Esophagus squamous epithelium (tissue), 5 donors: ENCODE measurements around the gene PRELID1. TPM values are rescaled to one million over a fixed set of nuclear protein-coding genes. Genes with fewer than 3 reads are reported as not detected.

Source experiments
- DNase-seq: peaks from one replicate; lab custom pipeline; 2025; lab: John Stamatoyannopoulos, UW
- H3K27ac ChIP-seq, 4 donors: fragments of 200-600 bp; sonication (generic); one replicate each; pipeline ENCODE4 v1.5.1; 2016 to 2019; ENCODE audit warnings: mild to moderate bottlenecking in 1 of 4
- H3K27me3 ChIP-seq, 4 donors: fragments of 200-600 bp; sonication (generic); 1 replicate in 3 of 4; 2 replicates in 1 of 4; pipeline versions ENCODE4 v1.5.1 to v1.6.0; 2017 to 2021; ENCODE audit warnings: antibody characterized with exemption in 1 of 4
- H3K36me3 ChIP-seq, 3 donors: fragments of 200-600 bp; sonication (generic); one replicate each; pipeline ENCODE4 v1.5.1; 2016 to 2019
- H3K4me1 ChIP-seq, 3 donors: fragments of 200-600 bp; sonication (generic); one replicate each; pipeline ENCODE4 v1.5.1; 2017 to 2019
- H3K4me3 ChIP-seq, 4 donors: fragments of 200-600 bp; sonication (generic); 1 replicate in 3 of 4; 2 replicates in 1 of 4; pipeline ENCODE4 v1.5.1; 2016 to 2019; ENCODE audit warnings: mild to moderate bottlenecking in 2 of 4, moderate library complexity in 1 of 4
- H3K9me3 ChIP-seq, 3 donors: fragments of 200-600 bp; sonication (generic); one replicate each; pipeline ENCODE4 v1.5.1; 2016 to 2019
- POLR2A ChIP-seq, 4 donors: fragments of 450-650 bp; IDR thresholded peaks; one replicate each; pipeline ENCODE4 v1.6.1; 2017; ENCODE audit warnings: antibody characterized with exemption in 4 of 4, mild to moderate bottlenecking in 4 of 4, moderate library complexity in 3 of 4
- WGBS, 2 donors: methylation state at CpG; one replicate each; pipeline ENCODE4 v1.1.5; 2018; 5-methylcytosine and 5-hydroxymethylcytosine counted together
- intact Hi-C: fragments of 100-400 bp; cut with DNase I; formaldehyde crosslinking; loops from one replicate; pipeline ENCODE4 v1.15.0; 2022
- total RNA-seq, 4 donors: library from RNA; depleted of rRNA; stranded (reverse); fragments of >200 nt; gene quantifications; one replicate each; pipeline ENCODE4 v1.1.0, GENCODE V29; 2016
- TF ChIP-seq, protein P1 (sequence below), 6 experiments: fragments of 450-650 bp in 4 of 6; fragments of 200-600 bp in 2 of 6; sonication (generic) in 2 of 6; IDR thresholded peaks; one replicate each; pipeline ENCODE4 v1.5.1; 2016 to 2019; ENCODE audit warnings: antibody characterized with exemption in 6 of 6, mild to moderate bottlenecking in 4 of 6, moderate library complexity in 4 of 6
- donor health status: DM: yes; HTN: yes; CAD: no.

PRELID1 gene
- total RNA-seq, 4 donors from 2014 or later = 88.7 to 184 (median 108) TPM

DNA sequence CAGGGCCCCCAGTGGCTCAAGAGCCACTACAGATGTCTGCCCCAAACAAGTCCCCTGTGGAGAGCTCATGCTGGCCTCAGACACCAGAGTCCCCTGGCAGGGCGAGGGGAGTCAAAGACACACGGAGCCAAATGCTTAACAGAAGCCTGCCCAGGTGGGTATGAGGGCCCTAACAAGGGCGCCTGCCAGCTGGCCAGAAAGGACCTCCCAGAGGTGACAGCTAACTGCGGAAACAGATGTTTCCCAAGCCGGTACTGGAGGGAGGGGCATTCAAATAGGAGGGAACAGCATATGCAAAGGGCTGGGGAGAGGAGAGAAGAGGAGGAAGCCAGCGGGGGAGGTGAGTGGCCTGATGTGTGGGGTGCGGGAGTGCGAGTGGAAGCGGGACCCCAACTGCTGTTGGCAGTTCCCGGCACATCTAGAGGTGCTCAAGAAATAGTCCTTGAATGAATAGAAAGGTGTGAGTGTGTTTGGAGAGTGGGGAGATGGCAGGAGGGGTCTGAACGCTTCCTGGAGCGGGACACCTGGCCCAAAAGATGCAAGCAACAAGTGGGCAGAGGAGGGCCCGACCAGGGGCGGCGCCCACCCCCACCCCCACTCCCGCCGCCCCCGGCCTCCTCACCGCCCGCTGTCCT, 7.3 kb downstream of the PRELID1 start:
- H3K27me3 ChIP-seq = no peaks in the 10 kb centered on the region
- H3K27ac ChIP-seq = peak overlapping the region; percentile 54 to 87 (median 70)
- no peaks in the 10 kb centered on the region for H3K9me3 ChIP-seq
- TF ChIP-seq, protein P1, sequence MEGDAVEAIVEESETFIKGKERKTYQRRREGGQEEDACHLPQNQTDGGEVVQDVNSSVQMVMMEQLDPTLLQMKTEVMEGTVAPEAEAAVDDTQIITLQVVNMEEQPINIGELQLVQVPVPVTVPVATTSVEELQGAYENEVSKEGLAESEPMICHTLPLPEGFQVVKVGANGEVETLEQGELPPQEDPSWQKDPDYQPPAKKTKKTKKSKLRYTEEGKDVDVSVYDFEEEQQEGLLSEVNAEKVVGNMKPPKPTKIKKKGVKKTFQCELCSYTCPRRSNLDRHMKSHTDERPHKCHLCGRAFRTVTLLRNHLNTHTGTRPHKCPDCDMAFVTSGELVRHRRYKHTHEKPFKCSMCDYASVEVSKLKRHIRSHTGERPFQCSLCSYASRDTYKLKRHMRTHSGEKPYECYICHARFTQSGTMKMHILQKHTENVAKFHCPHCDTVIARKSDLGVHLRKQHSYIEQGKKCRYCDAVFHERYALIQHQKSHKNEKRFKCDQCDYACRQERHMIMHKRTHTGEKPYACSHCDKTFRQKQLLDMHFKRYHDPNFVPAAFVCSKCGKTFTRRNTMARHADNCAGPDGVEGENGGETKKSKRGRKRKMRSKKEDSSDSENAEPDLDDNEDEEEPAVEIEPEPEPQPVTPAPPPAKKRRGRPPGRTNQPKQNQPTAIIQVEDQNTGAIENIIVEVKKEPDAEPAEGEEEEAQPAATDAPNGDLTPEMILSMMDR (IDR thresholded peaks at IDR 0.05) = no peak
- TF ChIP-seq POLR2A (IDR thresholded peaks at IDR 0.05) = no peak
- H3K4me3 ChIP-seq = peak overlapping the region; percentile 40 to 71 (median 56)
- intact Hi-C loops = loop anchor here (10.0 kb wide), 3 partner anchors 84 to 184 kb away; partner anchors contain the start of gene PDLIM7
- peaks cover 28 to 68% (median 31%) of the 10 kb centered on the region in 3 donors for H3K4me1 ChIP-seq
- no peak for DNase-seq
- peaks cover 5 to 38% (median 8%) of the 10 kb centered on the region in 3 donors for H3K36me3 ChIP-seq
- 13 to 23% methylated on average over 11 to 12 of the region's 20 CpGs for WGBS, 2 donors

DNA sequence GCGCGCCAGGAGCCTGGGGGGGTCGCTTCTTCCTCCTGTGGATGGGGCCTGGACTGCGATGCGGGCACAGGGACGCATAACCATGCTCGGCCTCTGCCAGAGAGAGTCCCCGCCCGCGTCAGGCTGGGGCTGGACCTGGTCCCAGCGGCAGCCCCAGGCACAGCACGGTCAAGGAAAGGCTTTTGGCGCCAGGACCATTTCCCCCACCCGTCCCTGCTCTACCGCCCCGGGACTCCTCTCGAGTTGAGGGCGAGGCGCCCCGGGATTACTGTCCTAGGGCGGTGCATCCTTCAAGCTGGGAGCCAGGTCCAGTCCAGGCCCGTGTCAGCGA, 7.8 kb downstream of the PRELID1 start:
- Histone ChIP-seq H3K27ac (peak overlapping the region; percentile 54 to 87 (median 70)), H3K27me3 (no peaks in the 10 kb centered on the region), H3K9me3 (no peaks in the 10 kb centered on the region), H3K36me3 (peaks cover 5 to 38% (median 8%) of the 10 kb centered on the region in 3 donors), H3K4me1 (peaks cover 28 to 63% (median 30%) of the 10 kb centered on the region in 3 donors), H3K4me3 (peak overlapping the region; percentile 40 to 71 (median 56))
- DNase-seq = no peak
- WGBS, 2 donors = 0% methylated on average over 2 of the region's 23 CpGs; no CpG with 5 or more reads in 1 of the 2 donors
- TF ChIP-seq, protein P1 (IDR thresholded peaks at IDR 0.05) = no peak
- TF ChIP-seq POLR2A (IDR thresholded peaks at IDR 0.05) = no peak
- intact Hi-C loops = loop anchor here (10.0 kb wide), 3 partner anchors 83 to 183 kb away; partner anchors contain the start of gene PDLIM7

DNA sequence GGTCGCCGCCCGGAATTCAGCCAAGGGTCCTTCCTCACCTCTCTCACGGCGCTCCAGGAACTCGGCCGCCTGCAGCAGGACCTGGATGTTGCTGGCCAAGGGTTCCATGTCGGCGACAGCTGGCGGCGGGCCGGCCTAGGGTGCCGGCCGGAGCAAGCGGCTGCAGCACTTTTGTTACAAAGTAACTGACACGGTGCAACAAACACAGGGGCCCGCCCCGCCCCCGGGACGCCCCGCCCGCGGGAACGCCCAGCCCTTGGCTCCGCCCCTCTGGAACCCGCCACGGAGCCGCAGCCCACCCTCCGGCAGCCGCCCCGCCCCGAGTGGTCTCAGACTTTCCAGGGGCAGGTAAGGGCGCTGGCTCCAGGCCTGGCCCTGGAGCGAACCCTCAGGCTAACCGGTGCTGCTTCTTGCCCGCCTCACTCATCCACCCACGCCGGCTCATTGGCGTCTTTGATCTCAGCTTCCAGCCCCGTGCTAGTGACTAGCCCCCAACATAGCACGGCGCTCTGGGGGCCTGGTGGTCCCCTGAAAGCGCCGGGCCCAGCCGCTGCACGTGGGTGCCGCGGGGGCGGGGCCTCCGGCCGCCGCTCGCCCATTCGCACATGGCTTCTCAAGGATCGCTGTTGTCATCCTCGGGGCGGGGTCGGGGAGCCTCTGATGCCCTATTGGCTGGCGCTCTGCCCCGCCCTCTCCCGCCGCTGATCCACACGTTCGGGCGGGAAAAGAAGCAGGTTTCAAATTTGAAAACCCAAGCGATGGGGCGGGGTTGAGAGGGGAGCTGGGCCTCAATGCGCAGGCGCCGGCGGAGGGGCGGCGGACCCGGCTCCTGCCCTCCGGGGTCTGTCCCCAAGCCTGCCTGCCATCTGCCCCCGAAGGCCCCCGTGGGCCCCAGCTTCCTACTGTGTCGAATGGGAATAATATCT, 8.4 kb downstream of the PRELID1 start, which contains the start of gene MXD3:
Gene MXD3 (minus strand): TSS at position 176 of the 926 bp plus-strand sequence. CDS start 68 bp downstream, at position 108.
- Histone ChIP-seq H3K36me3 (peaks cover 4 to 36% (median 5%) of the 10 kb centered on the region in 3 donors), H3K4me1 (peaks cover 27 to 57% (median 28%) of the 10 kb centered on the region in 3 donors), H3K9me3 (no peaks in the 10 kb centered on the region), H3K27ac (peak within 1 kb of the TSS; percentile 62 to 87 (median 72)), H3K4me3 (peak within 1 kb of the TSS; percentile 40 to 71 (median 56)), H3K27me3 (no peaks in the 10 kb centered on the region)
- TF ChIP-seq, protein P1 (IDR thresholded peaks at IDR 0.05) = no peak
- TF ChIP-seq POLR2A (IDR thresholded peaks at IDR 0.05) = peak in 1 of 4 donors; percentile 38
- 0 to 2% methylated on average over 5 to 11 of the region's 78 CpGs for WGBS, 2 donors
- intact Hi-C loops = loop anchor here (10.0 kb wide), 3 partner anchors 83 to 183 kb away; partner anchors contain the start of gene PDLIM7
- DNase-seq = peak; percentile 76

DNA sequence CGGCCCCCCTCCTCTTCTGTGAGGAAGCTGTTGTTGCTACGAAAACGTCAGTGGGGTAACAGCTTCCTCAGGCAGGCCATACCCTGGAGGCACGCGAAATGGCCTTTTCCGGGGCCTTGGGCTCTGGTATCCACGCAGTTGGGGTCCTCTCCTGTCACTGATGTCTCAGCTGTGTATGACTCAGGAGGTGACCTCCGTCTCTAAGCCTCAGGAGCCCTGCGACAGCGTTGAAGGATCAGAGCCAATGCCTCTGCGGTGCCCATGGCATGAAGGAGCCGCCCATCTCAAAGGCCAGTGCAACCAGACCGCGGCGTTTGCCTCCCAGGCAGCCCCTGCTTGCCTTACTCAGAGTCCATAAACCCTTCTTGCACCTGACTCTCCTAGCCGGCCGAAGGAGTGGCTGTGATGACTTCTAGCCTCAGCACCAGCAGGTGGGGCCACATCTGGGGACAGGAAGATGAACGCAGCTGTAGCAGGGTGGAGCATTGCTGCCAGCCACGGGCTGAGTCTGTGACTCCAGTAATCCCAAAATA, 9.1 kb downstream of the PRELID1 start:
- Histone ChIP-seq H3K4me3 (peak overlapping the region in 3 of 4 donors; percentile 11 to 71 (median 63)), H3K27me3 (no peaks in the 10 kb centered on the region), H3K4me1 (peaks cover 27 to 51% (median 28%) of the 10 kb centered on the region in 3 donors), H3K27ac (peak overlapping the region in 3 of 4 donors; percentile 14 to 87 (median 37)), H3K9me3 (no peaks in the 10 kb centered on the region), H3K36me3 (peaks cover 0 to 36% (median 0%) of the 10 kb centered on the region in 3 donors)
- no peak for TF ChIP-seq POLR2A (IDR thresholded peaks at IDR 0.05)
- TF ChIP-seq, protein P1 (IDR thresholded peaks at IDR 0.05) = peak in 2 of 6 experiments; percentile 7 to 19
- no peak for DNase-seq
- intact Hi-C loops = loop anchor here (10.0 kb wide), 3 partner anchors 82 to 182 kb away; partner anchors contain the start of gene PDLIM7
- 3 to 10% methylated on average over 11 to 15 of the region's 19 CpGs for WGBS, 2 donors
